GM12801 (cell line): ENCODE data around the gene USP34.

Experiments used
- TF ChIP-seq, protein P1 (sequence below): IDR thresholded peaks from one replicate; pipeline ENCODE4 v1.5.1; 2011; ENCODE audit warnings: control low read depth; ENCODE audit not compliant: insufficient read length; ENCODE audit errors: extremely low read depth

Gene USP34

DNA sequence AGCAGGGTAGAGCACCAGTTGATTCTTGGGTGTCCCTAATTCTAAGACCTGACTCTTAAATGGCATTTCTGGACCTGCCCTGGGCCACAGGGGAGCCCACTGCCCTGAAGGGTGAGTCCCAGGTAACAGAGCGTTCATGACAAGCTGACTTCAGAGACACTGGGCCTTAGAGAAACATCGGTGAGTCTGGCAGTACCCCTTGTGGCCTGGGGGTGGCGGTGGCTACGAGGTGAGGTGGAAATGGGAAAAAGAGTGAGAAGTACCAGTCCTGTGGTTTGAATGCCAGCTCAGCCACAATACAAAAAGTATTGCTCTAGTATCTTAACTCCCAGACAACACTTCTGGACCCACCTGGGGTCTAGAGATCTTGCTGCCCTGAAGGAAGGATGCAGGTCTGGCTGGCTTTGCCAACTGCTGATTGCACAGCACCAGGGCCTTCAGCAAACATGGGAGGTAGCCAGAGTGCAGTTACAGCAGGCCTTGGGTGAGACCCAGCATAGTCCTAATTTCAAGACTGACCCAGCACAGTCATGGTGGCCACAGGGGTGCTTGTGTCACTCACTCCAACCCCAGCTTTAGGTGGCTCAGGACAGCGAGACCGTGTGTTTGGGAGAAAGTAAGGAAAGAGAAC is 44.5 kb downstream of the USP34 start:
- TF ChIP-seq, protein P1, sequence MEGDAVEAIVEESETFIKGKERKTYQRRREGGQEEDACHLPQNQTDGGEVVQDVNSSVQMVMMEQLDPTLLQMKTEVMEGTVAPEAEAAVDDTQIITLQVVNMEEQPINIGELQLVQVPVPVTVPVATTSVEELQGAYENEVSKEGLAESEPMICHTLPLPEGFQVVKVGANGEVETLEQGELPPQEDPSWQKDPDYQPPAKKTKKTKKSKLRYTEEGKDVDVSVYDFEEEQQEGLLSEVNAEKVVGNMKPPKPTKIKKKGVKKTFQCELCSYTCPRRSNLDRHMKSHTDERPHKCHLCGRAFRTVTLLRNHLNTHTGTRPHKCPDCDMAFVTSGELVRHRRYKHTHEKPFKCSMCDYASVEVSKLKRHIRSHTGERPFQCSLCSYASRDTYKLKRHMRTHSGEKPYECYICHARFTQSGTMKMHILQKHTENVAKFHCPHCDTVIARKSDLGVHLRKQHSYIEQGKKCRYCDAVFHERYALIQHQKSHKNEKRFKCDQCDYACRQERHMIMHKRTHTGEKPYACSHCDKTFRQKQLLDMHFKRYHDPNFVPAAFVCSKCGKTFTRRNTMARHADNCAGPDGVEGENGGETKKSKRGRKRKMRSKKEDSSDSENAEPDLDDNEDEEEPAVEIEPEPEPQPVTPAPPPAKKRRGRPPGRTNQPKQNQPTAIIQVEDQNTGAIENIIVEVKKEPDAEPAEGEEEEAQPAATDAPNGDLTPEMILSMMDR = no peak

DNA sequence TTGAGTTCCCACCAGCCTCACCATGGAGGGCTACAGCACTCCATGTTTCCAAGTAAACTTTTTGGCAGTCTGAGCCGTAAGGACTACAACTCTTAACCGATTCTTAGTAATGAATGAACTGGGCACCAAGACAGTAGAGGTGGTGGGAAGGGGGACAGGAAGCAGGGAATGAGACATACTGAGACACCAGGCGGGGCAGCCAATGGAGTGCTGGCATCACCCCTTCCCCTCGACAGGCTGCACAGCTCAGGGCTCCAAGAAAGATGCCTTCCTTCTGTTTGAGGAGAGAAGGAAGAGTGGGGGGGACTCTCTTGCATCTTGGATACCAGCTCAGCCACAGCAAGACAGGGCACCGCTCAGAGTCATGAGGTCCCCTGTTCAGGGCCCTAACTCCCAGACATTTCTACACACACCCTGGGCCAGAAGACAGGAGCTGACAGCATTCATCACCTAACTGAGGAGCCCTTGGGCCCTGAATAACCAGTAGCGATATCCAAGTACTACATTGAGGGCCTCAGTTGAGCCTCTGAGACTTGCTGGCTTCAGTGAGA is 45.2 kb downstream of the USP34 start:
- TF ChIP-seq, protein P1 = no peak

DNA sequence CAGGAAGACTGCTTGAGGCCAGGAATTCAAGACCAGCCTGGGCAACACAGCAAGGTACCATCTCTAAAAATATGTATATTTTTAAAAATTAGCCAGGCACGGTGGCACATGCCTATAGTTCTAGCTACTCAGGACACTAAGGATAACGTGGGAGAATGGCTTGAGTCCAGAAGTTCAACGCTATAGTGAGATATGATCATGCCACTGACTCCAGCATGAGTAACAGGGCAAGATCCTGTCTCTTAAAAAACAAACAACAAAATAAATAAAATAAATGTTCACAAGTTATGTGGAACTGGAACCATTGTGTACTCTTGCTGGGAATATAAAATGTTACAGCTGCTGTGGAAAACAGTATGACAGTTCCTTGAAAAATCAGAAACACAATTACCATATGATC is 47.2 kb downstream of the USP34 start:
- TF ChIP-seq, protein P1 = no peak

DNA sequence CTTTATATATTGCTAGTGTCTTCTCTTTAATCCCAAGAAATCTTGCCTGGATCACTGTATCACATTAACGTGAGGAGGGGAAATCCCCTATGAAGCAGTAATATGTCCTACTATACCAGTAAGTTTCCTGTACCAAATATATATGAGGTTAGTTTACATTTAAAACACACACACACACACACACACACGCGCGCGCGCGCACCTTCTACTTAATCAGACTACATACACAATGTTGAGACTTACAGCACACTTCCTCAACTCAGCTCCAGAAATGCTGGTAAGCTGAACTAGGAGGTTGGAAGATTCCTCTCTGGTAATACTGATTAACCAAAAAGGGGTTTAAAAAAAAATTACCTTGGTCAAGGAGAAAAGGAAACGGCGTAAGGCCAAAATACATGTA is 49.3 kb downstream of the USP34 start:
- TF ChIP-seq, protein P1 = no peak

DNA sequence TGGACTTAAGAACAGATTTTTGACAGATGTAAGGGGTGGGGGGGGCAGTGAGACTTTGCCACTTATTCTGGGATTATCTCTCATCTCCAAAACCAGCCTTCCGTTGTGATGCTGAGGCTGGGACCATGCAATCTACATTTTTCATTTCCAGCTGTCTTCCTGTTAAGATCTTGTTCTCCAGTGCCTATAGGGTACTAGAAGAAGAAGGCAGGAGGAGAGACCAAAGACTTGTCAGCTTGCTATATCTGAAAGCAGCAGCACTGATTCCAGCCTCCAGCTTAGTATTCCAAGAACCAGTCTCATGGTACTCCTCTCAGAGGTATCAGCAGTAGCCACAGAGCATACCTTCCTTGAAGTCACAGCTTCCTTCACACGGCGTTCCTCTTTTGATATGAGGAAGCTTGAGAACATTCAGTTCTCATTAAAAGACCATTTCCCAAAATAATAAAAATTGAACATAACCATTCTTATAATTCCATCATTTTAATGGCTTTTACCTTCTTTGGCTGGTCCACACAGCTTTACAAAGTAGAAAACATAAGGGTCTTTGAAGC is 49.8 kb downstream of the USP34 start:
- TF ChIP-seq, protein P1 = no peak

DNA sequence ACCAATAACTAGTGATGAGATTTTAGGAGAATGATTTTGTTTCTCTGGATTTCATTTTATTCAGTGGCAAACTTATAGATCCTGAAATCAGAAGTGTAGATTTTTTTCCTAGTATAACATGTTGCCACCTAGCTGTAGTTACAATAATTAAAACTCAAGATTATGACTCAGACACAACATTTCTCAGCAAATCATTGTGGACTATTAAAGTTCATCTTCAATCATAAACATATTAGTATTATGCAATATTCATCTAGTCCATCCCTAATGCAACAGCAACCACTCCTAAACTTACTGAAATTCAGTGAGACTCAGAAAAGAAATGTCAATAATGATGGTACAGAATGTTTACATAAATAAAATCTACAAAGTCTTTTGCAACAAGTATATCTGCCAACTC is 51.3 kb downstream of the USP34 start:
- TF ChIP-seq, protein P1 = no peak

DNA sequence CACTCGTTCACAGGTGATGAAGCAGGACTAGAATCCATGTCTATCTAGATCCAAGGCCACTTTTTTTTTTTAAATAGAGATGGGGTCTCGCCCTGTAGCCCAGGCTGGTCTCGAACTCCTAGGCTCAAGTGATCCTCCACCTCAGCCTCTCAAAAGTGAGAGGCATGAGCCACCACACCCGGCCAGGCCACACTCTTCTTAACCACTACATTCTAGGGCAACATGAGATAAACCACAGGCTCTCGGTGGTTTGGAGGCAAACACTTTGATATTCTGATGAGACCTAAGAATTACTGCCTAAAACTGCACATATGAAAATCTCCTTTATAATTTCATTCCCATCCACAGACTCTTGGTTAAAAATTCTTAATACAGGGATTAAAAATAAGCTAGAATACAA is 51.8 kb downstream of the USP34 start:
- TF ChIP-seq, protein P1 = no peak
